Measurements from ENCODE around the gene CSTF2. TPM values are rescaled to one million over a fixed set of nuclear protein-coding genes. Genes with fewer than 3 reads are reported as not detected.

The CSTF2 gene
- polyA plus RNA-seq, 1 donor (not counting 4 experiments of a cell fraction or from before 2014, with no cell fraction given) = 29.5 TPM

DNA sequence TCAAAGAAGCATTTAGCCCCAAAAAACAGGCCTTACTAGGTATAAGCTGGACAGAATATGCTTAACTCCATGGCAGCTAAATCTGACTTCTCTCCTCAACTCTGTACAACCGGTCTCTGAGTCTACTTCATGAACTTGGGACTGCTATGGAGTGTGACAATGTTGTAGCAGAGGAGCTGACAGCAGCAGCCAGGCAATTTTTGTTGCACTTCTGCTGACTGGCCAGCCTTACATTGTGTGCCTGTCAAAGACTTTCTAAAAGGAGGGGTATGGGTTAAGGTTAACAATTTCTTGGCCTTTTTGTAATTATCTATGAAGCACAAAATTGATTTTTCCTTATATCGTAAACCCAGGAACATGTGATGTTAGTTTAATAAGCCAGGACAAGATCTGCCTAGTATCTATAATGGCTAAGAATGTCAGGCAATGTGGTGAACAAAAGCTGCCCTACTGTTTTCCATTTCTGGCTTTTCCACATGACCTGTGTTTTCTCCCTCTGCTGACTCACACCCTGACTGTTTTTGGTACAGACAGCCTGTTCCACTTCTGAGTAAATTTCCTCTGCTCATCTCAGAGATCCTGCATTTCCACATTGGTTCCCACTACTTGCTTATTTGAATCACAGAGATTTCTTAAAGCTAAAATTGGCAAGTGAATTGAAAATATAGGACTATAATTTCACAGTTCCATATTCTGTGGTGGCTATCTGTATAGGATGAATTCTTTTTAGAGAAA, 44.6 kb downstream of the CSTF2 start:
- Histone ChIP-seq H3K27ac (ENCODE audit: control insufficient read depth, insufficient read depth, low read length) (no peak overlapping the region), H3K4me1 (ENCODE audit: control insufficient read depth, extremely low read depth, insufficient read depth, low read length) (no peaks in the 10 kb centered on the region), H3K9me1 (ENCODE audit: control insufficient read depth, extremely low read depth, insufficient read depth, low read length) (no peaks in the 10 kb centered on the region), H3K4me2 (ENCODE audit: control insufficient read depth, extremely low read depth, insufficient read depth, low read depth, low read length) (no peak overlapping the region), H3K9ac (ENCODE audit: control insufficient read depth, extremely low read depth, insufficient read depth, low read length) (no peak overlapping the region), H2AFZ (ENCODE audit: control insufficient read depth, low read length) (no peak overlapping the region), H3K27me3 (ENCODE audit: control insufficient read depth, extremely low read depth, insufficient read depth, low read length) (no peaks in the 10 kb centered on the region), H3K79me2 (ENCODE audit: control insufficient read depth, insufficient read depth, low read length) (no peaks in the 10 kb centered on the region), H3K36me3 (ENCODE audit: control insufficient read depth in 2 of 2, extremely low read depth in 1 of 2, insufficient read depth in 2 of 2, low read length in 2 of 2) (no peaks in the 10 kb centered on the region), H3K9me3 (ENCODE audit: control insufficient read depth, low read depth, low read length) (no peaks in the 10 kb centered on the region), H3K4me3 (ENCODE audit: control insufficient read depth in 2 of 3, extremely low read depth in 1 of 3, insufficient read depth in 2 of 3, low read depth in 1 of 3, low read length in 3 of 3) (no peak overlapping the region), H4K20me1 (ENCODE audit: control insufficient read depth, extremely low read depth, insufficient read depth, low read length) (no peaks in the 10 kb centered on the region)
- dilution Hi-C loops (cut with MboI; ENCODE audit: extremely low pct_ligation_motif_present, low sequenced_read_pairs) = no loop called here
- DNase-seq (ENCODE audit: low read depth, low spot score) (no peak), FAIRE-seq (no peak)
- no peak for TF ChIP-seq CTCF (optimal IDR thresholded peaks at IDR 0.05 in 1 of 3, IDR thresholded peaks at IDR 0.05 in 1 of 3, conservative IDR thresholded peaks at IDR 0.05 in 1 of 3; ENCODE audit: extremely low read depth in 1 of 3, insufficient read depth in 2 of 3, low read length in 3 of 3)
- no peak for TF ChIP-seq EZH2 (IDR thresholded peaks at IDR 0.05; ENCODE audit: low read length)

- H4K20me1 ChIP-seq (ENCODE audit: control insufficient read depth, extremely low read depth, insufficient read depth, low read length) = no peaks in the 10 kb centered on the region
- no peaks in the 10 kb centered on the region for H3K36me3 ChIP-seq (ENCODE audit: control insufficient read depth in 2 of 2, extremely low read depth in 1 of 2, insufficient read depth in 2 of 2, low read length in 2 of 2)
- H3K79me2 ChIP-seq (ENCODE audit: control insufficient read depth, insufficient read depth, low read length) = no peaks in the 10 kb centered on the region
- no peak overlapping the region for H2AFZ ChIP-seq (ENCODE audit: control insufficient read depth, low read length)
- no peak overlapping the region for H3K27ac ChIP-seq (ENCODE audit: control insufficient read depth, insufficient read depth, low read length)
- H3K9me1 ChIP-seq (ENCODE audit: control insufficient read depth, extremely low read depth, insufficient read depth, low read length) = no peaks in the 10 kb centered on the region
- no peak overlapping the region for H3K9ac ChIP-seq (ENCODE audit: control insufficient read depth, extremely low read depth, insufficient read depth, low read length)
- H3K4me2 ChIP-seq (ENCODE audit: control insufficient read depth, extremely low read depth, insufficient read depth, low read depth, low read length) = no peak overlapping the region
- TF ChIP-seq CTCF (optimal IDR thresholded peaks at IDR 0.05 in 1 of 3, IDR thresholded peaks at IDR 0.05 in 1 of 3, conservative IDR thresholded peaks at IDR 0.05 in 1 of 3; ENCODE audit: extremely low read depth in 1 of 3, insufficient read depth in 2 of 3, low read length in 3 of 3) (no peak), EZH2 (IDR thresholded peaks at IDR 0.05; ENCODE audit: low read length) (no peak)
- no peak for FAIRE-seq
- no peak for DNase-seq (ENCODE audit: low read depth, low spot score)
- no peaks in the 10 kb centered on the region for H3K9me3 ChIP-seq (ENCODE audit: control insufficient read depth, low read depth, low read length)
- dilution Hi-C loops (cut with MboI; ENCODE audit: extremely low pct_ligation_motif_present, low sequenced_read_pairs) = no loop called here
- H3K4me1 ChIP-seq (ENCODE audit: control insufficient read depth, extremely low read depth, insufficient read depth, low read length) = no peaks in the 10 kb centered on the region
- H3K4me3 ChIP-seq (ENCODE audit: control insufficient read depth in 2 of 3, extremely low read depth in 1 of 3, insufficient read depth in 2 of 3, low read depth in 1 of 3, low read length in 3 of 3) = no peak overlapping the region
- no peaks in the 10 kb centered on the region for H3K27me3 ChIP-seq (ENCODE audit: control insufficient read depth, extremely low read depth, insufficient read depth, low read length)
These were observed 48.1 kb downstream of the CSTF2 start for GRCh38 chrX:100868273-100868672.

Measured in keratinocyte (primary cell).